GM12875 (cell line): Measurements from ENCODE around the gene TMEM209.

Experiments used
- H3K4me3 ChIP-seq: one replicate; pipeline ENCODE4 v1.5.1; 2011; ENCODE audit warnings: low read depth, low read length, control low read depth
- TF ChIP-seq, protein P1 (sequence below): IDR thresholded peaks from 2 replicates; pipeline ENCODE4 v1.5.1; 2011; ENCODE audit warnings: low read depth, mild to moderate bottlenecking, control low read depth, inconsistent platforms, low read length, moderate library complexity, borderline replicate concordance; ENCODE audit not compliant: insufficient read depth

Gene TMEM209

DNA sequence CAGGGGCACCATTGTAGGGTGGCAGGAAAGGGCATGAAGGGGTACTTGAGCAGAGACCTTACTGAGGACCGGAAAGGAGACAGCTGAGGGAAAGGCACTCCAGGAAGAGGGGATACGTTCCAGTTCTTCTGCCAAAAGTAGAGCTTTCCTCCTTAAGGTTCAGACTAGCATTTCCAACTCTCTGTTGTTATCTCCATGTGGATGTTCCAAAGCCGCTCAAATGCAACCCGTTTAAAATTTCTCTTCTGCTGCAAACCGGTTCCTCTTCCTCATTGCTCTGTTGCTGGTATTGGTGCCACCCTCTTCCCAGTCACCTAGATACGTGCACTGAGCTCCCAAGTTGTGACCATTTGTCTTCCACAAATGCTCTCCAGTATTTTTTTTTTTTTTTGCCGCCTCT, 47.5 kb downstream of the TMEM209 start:
- TF ChIP-seq, protein P1, sequence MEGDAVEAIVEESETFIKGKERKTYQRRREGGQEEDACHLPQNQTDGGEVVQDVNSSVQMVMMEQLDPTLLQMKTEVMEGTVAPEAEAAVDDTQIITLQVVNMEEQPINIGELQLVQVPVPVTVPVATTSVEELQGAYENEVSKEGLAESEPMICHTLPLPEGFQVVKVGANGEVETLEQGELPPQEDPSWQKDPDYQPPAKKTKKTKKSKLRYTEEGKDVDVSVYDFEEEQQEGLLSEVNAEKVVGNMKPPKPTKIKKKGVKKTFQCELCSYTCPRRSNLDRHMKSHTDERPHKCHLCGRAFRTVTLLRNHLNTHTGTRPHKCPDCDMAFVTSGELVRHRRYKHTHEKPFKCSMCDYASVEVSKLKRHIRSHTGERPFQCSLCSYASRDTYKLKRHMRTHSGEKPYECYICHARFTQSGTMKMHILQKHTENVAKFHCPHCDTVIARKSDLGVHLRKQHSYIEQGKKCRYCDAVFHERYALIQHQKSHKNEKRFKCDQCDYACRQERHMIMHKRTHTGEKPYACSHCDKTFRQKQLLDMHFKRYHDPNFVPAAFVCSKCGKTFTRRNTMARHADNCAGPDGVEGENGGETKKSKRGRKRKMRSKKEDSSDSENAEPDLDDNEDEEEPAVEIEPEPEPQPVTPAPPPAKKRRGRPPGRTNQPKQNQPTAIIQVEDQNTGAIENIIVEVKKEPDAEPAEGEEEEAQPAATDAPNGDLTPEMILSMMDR: no peak
- no peak overlapping the region for H3K4me3 ChIP-seq

DNA sequence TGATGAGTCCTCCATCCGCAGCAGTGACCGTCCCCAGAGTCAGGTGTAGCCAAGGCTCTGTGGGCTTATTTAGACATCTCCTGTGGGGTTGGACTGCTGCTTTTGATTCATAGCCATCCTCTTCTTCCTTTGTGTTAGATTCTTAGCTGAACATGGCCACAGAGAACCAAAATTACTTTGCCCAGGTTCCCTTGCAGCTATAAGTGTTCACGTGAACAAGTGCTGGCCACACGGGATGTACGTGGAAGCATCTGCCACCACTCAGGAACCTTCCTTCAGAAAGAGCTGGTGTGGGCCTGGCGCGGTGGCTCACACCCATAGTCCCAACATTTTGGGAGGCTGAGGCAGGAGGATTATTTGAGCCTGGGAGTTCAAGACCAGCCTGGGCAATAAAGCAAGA, 49.1 kb downstream of the TMEM209 start:
- H3K4me3 ChIP-seq: no peak overlapping the region
- TF ChIP-seq, protein P1: no peak

DNA sequence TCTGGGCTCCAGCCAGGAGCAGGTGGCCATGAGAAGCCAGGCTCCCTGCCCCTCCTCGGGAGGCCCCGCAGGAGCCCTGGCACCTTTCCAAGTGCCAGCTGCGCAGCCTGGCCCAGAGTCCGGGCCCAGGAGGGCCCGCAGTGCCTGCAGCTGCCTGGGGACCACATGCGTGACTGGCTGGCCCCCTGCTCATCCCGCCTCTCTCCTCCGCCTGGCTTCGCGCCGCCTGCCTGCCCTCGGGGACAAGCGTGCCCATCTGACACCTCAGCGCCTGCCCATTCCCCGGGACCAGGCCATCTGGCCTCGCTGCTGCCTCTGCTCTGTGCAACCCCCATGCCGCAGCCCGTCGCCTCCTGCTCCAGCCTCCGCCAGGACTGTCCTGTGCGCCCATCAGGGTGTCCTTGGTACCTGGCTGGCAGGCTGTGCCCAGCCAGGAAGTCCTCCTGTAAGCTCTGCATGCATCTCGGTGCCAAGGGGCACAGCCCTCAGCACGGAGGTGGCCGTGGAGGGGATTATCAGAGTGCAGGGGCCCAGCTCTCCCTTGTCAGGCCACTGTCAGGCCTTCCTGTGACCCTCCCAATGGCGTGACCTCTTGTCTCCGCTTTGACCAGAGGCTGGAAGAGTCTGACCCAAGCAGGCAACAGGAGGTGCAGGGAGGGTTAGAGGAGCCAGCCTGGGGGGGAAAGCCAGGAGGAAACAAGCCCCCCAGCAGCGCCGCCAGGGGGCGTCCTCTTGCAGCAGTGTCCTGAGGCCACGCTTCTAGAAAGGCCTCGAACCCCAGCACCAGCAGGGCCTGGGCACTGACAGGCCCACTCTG, 50.5 kb downstream of the TMEM209 start:
- no peak overlapping the region for H3K4me3 ChIP-seq
- TF ChIP-seq, protein P1: peak; percentile 19; the same call in 1 of the 2 replicates

DNA sequence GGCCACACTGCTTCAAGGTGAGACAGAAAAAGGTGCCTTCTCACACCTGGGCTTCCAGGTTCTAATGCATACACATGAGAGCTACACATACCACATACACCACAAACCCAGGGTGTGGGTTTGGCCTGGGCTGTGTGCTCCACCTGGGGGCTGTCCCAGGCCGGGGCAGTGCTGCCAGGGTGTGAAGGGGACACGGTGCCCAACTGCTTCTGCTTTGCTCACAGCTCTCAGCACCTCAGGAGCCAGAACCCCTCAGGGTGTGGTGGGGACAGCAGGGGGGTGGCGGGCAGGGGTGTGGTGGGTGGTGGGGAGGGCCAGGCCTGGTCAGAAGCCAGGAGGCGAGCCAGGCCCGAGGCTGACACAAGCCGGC, 51.1 kb downstream of the TMEM209 start:
- H3K4me3 ChIP-seq: no peak overlapping the region
- TF ChIP-seq, protein P1: no peak

DNA sequence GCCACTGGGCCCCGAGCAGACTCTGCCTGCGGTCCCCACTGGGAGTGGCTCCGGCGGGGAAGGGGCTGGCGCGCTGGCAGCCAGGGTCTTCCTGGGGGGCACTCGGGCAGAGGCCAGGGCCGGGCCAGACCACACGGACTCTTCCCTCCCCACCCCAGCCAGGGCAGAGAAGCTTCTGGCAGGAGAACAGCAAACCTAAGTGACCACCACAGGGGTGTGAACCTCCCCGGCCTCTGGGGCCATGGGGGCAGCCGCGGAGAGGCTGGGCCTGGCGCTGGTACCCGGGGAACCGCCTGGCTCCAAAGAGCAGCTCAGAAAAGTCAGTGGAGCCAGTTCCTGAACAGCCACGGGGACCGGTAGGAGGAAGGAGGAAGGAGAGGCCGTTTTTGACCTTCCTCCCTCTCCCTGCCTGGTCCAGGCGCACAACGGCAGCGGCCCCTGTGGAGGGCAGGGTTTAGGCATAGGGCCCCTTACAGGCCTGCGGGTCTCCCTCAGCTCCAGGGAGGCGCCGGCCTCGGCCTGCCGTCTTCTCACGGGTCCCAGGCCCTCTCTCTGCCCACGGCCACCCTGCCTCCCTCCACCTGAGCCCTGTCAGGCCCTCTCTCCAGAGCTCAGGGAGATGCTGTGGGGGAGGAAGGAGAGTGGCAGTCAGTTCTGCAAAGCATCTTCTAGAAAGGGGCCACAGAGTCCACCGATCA, 51.8 kb downstream of the TMEM209 start:
- no peak overlapping the region for H3K4me3 ChIP-seq
- TF ChIP-seq, protein P1: no peak

DNA sequence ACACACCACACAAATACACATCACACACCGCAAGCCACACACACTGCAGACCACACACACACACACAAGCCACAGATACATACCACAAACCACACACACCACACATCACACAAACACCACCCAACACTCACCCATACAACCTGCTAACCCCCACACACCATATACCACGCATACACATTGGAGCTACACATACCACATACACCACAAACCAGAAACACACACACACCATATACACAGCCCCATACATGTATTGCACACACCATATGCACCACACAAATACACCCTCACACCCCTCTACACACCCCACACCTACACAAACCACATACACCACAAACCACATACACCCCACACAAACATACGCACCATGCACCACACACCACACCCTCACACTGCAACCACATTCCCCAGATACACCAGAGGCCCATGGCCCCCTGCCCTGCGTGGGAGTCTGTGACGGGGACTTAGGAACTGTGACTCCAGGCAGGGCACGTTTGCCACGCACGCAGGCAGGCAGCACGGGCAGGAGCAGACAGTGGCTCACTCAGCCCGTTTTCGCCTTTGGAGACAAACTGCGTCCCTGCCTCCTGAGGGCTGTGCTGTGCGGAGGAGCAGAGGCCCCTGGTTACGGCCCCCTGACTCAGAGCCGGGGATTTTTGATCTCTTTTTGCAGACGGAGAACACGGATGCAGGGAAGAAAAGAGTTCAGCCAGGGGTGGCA, 52.6 kb downstream of the TMEM209 start:
- TF ChIP-seq, protein P1: no peak
- H3K4me3 ChIP-seq: no peak overlapping the region
